Islet precursor cell (in vitro differentiated cells): Measurements from ENCODE around the gene TMEM187.

Experiments used
- DNase-seq: peaks from one replicate; pipeline ENCODE4 v3.0.0-alpha.2; 2018

Gene TMEM187

DNA sequence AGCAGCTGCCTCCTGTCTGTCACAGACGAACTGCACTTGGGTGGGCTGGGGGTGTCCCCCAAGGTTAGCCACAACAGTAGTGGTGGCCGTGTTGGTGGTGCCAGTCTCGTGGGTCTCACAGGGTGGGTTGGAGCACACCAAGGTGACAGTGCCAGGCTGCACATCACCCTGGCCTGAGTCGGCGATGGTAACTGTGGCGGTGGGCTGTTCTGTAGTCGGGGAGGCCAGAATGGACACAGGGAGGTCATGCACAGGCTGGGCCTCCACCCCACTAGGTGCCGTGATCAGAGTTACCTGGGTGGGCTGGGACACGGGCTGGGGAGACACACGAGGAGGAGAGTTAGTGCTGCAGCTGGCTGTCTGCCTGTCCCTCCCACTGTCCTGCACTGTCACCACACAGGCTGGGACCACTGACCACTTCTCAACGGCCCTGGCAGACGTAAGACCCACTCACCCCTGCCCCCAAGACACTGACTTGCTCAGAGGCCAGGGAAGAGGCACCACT lies 17.3 kb upstream of the TMEM187 start:
- DNase-seq: no peak

- no peak for DNase-seq
Measured at GRCh38 chrX:153956044-153956907, 16.3 kb upstream of the TMEM187 start.

DNA sequence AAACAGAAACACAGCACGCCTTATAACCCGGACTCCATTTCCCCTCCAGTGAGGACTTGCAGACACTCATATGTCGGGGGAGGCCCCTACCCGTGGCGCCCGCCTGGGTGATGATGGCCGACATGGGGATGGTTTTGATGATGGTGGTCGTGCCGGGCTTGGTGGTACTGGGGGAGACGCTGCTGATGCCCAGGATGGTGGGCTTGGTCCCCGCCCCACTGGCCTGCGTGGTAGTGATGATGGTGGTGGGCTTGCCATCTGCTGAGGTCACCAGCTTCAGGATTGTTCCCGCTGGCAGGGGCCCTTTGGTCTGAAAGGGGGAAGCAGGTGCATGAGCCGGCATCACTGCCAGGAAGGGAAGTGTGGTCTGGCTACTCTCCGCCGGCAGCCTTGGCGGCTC lies 15.3 kb upstream of the TMEM187 start:
- no peak for DNase-seq

GRCh38 chrX:153958605-153959004 lies 13.9 kb upstream of the TMEM187 start:
- no peak for DNase-seq

GRCh38 chrX:153959649-153960048 lies 12.9 kb upstream of the TMEM187 start:
- no peak for DNase-seq

GRCh38 chrX:153960077-153960476 lies 12.5 kb upstream of the TMEM187 start:
- DNase-seq: no peak

- no peak for DNase-seq
Measured at GRCh38 chrX:153960786-153961185, 11.8 kb upstream of the TMEM187 start.

GRCh38 chrX:153961292-153961691 lies 11.3 kb upstream of the TMEM187 start:
- no peak for DNase-seq

- DNase-seq: no peak
Measured at GRCh38 chrX:153963546-153963945, 9.0 kb upstream of the TMEM187 start.

- DNase-seq: no peak
Measured at GRCh38 chrX:153964105-153964504, 8.4 kb upstream of the TMEM187 start.

- DNase-seq: no peak
Measured at GRCh38 chrX:153965406-153965805, 7.1 kb upstream of the TMEM187 start.

- no peak for DNase-seq
Measured at GRCh38 chrX:153966283-153966688, 6.3 kb upstream of the TMEM187 start.

DNA sequence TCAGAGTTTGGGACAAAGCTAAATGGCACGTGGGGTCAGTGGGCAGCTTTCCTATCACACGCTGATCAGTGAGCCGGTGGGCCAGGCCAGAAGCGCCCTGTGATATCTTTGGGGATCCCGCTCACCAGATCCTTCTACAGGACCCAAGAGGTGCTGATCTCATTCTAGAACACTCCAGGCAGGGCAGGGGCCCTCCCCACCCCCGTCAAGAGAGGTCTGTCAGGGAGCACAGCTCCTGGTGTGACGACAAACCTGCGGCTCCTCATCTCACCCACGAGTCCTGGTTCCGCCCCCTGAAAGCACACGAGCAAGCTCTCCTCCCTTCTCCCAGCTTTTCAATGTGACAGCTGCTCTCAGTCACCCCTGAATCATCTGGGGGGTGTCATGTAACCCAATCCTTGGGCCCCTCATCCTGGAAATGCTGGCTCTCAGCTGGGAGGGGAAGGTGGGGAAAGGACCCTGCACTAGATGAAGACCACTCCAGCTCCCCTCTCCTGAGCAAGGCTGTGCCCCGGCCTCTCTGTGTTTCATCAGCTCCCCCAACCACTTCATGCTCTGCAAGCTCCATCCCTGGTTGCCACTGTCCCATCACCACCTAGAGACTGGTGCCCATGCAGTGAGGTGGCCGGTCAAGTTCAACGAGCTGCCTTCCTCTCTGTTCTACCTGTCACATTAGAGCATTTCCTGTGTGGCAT lies 5.6 kb upstream of the TMEM187 start:
- DNase-seq: no peak

- DNase-seq: no peak
Measured at GRCh38 chrX:153967536-153968224, 4.9 kb upstream of the TMEM187 start.

DNA sequence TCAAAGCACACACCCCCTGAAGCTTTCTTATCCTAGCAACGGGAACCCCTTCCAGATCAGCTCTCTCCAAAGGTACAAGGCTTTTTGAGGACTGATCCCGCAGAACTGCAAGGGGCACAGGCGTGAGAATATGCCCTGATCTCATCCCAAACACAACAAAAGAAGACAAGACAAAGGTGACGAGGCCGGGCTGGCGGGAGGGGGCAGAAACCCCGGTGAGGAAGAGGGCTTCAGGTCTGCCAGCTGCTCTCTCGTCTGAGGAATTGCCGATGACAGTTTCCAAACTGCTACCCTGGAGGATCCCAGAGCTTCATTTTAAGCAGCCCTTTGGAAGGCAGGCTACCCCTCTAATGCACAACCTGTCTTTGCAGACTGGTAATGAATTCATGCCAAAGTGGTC lies 4.3 kb upstream of the TMEM187 start:
- DNase-seq: no peak

DNA sequence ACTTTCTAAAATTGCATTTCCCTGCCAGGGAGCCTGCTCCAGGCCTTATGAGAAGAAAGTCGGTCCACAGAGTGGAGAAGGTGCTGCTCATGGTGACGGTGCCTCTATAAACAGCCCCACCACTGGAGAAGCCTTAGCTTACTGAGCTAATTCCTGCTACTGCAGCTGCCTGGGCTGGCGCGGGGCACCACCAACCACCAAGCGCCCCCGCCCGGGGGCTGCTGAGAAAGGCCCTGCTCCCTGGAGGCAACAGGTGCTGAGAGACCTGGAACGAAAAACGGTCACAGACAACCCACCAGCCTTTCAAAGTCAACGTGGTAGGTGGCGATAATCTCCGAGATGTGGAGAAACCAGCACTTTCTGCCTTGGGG lies 3.8 kb upstream of the TMEM187 start:
- no peak for DNase-seq

GRCh38 chrX:153969125-153969903 lies 3.2 kb upstream of the TMEM187 start:
- no peak for DNase-seq

GRCh38 chrX:153969904-153970356 lies 2.6 kb upstream of the TMEM187 start:
- DNase-seq: no peak

DNA sequence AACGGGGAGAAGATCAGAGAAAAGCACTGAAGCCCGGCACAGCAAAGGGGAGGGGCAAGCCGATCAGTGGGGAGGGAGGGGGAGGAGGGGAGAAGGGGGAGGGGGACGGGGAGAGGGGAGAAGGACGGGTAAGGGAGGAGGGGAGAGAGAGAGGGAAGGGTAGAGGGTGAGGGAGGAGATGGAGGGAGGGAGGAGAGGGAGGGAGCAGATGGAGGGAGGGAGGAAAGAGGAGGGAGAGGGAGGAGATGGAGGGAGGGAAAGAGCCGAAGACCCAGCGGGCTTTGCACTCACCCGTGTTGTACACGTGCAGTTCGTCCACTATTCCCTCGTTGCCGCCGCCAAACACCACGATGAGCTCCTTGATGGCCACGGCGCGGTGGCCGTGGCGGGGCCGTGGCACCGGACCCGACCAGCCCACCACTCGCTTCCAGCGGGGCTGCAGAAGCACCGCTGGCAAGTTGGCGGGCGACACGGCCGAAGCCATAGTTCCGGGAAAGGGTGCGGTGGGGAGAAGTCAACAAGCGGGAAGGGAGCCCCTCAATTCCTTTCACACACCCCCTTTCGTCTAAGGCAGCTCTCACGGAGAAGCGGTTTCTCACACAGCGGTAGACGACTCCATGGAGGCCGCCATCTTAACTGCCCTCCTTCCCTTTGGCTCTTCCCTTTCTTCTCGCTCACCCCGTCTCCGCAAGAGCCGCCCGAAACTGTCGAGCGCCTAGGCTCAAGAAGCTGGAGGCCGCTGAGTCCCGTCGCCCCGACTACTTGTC lies 2.0 kb upstream of the TMEM187 start:
- peak; percentile 77 for DNase-seq

GRCh38 chrX:153971124-153971449 lies 1.5 kb upstream of the TMEM187 start:
- DNase-seq: peak; percentile 88

GRCh38 chrX:153971450-153972367 lies 845 bp upstream of the TMEM187 start, which contains the start of gene HCFC1:
TSS of gene HCFC1 (minus strand) at chrX:153971818. CDS start at chrX:153970840, 978 bp downstream.
- peak; percentile 92 for DNase-seq
